ENCODE results near the gene ATE1. TPM values are rescaled to one million over a fixed set of nuclear protein-coding genes. Genes with fewer than 3 reads are reported as not detected.

The ATE1 gene
- total and polyA plus RNA-seq, 2 experiments from 2014 or later, result 17.4 to 24.5 TPM

DNA sequence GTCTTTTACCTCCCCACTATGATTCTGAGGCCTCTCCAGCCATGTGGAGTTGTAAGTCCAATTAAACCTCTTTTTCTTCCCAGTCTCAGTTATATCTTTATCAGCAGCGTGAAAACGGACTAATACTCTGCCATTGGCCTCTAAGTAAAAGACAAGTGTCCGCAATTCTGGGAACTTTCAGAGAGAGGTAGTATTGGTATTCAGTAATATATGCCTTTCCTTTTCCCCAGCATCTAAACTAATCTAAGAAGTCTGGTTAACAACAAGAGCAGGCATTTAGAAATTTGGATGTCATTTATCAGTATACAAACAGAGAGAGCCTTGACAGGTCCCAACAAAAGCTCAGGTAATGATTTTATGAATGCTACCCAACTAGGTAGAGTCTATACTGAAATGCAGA lies 95.2 kb downstream of the ATE1 start:
- Histone ChIP-seq H3K36me3 (ENCODE audit: insufficient read depth) (no peaks in the 10 kb centered on the region), H4K20me1 (replicated peaks; ENCODE audit: insufficient read depth) (no peaks in the 10 kb centered on the region), H2AFZ (no peak overlapping the region), H3F3A (replicated peaks; ENCODE audit: low read depth) (no peaks in the 10 kb centered on the region), H3K4me3 (no peak overlapping the region), H3K27ac (ENCODE audit: low read depth) (no peak overlapping the region), H3K79me2 (replicated peaks; ENCODE audit: insufficient read depth) (no peaks in the 10 kb centered on the region), H3K9me2 (ENCODE audit: insufficient read depth) (no peaks in the 10 kb centered on the region), H3K4me2 (no peak overlapping the region), H3K27me3 (ENCODE audit: insufficient read depth) (no peaks in the 10 kb centered on the region), H3K4me1 (ENCODE audit: insufficient read depth) (no peaks in the 10 kb centered on the region)
- TF ChIP-seq ZNF331 (CRISPR knock-in tag; IDR thresholded peaks at IDR 0.05; ENCODE audit: low read depth), result no peak
- no peak for TF ChIP-seq EZH2phosphoT487 (IDR thresholded peaks at IDR 0.05; ENCODE audit: unreplicated experiment)
- no peak for TF ChIP-seq NANOG (IDR thresholded peaks at IDR 0.05; ENCODE audit: borderline replicate concordance)
- TF ChIP-seq, protein P1, sequence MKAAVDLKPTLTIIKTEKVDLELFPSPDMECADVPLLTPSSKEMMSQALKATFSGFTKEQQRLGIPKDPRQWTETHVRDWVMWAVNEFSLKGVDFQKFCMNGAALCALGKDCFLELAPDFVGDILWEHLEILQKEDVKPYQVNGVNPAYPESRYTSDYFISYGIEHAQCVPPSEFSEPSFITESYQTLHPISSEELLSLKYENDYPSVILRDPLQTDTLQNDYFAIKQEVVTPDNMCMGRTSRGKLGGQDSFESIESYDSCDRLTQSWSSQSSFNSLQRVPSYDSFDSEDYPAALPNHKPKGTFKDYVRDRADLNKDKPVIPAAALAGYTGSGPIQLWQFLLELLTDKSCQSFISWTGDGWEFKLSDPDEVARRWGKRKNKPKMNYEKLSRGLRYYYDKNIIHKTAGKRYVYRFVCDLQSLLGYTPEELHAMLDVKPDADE (IDR thresholded peaks at IDR 0.05), result no peak
- TF ChIP-seq POLR2AphosphoS5 (IDR thresholded peaks at IDR 0.05; ENCODE audit: low read depth), result no peak
- TF ChIP-seq JUNB (IDR thresholded peaks at IDR 0.05; ENCODE audit: unreplicated experiment), result no peak
- TF ChIP-seq, protein P2, sequence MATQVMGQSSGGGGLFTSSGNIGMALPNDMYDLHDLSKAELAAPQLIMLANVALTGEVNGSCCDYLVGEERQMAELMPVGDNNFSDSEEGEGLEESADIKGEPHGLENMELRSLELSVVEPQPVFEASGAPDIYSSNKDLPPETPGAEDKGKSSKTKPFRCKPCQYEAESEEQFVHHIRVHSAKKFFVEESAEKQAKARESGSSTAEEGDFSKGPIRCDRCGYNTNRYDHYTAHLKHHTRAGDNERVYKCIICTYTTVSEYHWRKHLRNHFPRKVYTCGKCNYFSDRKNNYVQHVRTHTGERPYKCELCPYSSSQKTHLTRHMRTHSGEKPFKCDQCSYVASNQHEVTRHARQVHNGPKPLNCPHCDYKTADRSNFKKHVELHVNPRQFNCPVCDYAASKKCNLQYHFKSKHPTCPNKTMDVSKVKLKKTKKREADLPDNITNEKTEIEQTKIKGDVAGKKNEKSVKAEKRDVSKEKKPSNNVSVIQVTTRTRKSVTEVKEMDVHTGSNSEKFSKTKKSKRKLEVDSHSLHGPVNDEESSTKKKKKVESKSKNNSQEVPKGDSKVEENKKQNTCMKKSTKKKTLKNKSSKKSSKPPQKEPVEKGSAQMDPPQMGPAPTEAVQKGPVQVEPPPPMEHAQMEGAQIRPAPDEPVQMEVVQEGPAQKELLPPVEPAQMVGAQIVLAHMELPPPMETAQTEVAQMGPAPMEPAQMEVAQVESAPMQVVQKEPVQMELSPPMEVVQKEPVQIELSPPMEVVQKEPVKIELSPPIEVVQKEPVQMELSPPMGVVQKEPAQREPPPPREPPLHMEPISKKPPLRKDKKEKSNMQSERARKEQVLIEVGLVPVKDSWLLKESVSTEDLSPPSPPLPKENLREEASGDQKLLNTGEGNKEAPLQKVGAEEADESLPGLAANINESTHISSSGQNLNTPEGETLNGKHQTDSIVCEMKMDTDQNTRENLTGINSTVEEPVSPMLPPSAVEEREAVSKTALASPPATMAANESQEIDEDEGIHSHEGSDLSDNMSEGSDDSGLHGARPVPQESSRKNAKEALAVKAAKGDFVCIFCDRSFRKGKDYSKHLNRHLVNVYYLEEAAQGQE (IDR thresholded peaks at IDR 0.05; ENCODE audit: unreplicated experiment), result no peak
- no peak for TF ChIP-seq STAT1 (IDR thresholded peaks at IDR 0.05; ENCODE audit: unreplicated experiment)
- Mint-ChIP-seq H3K4me3 (no peak overlapping the region), H3K27ac (no peak overlapping the region), H3K9me3 (no peaks in the 10 kb centered on the region), H3K27me3 (ENCODE audit: insufficient read depth, low read depth, poor library complexity) (peaks cover 2% of the 10 kb centered on the region), H3K4me1 (no peaks in the 10 kb centered on the region), H3K36me3 (ENCODE audit: low read depth) (peaks cover 21% of the 10 kb centered on the region; the same call in 2 of the 3 replicates)
- DNase-seq (ENCODE audit: low spot score), result no peak
- no peak for ATAC-seq

DNA sequence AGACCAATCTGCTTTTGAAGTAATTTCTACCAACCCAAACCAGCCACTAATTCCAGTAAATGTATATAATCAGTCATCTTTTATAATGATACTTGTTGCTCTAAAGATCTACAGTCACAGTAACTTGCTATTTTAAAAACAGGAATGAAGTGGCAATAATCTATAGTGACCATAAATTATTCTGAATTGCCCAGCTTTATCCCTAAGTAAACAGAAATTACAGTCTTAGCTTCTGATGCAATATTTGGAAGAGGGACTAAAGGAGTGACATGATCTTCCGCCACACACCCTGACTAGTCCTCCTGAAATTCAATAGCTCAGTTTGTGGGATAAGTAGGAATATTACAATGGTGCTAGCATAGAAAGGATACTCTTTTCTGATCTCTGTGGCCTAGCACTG lies 96.1 kb downstream of the ATE1 start:
- Histone ChIP-seq H3K79me2 (replicated peaks; ENCODE audit: insufficient read depth) (no peaks in the 10 kb centered on the region), H3K4me2 (no peak overlapping the region), H2AFZ (no peak overlapping the region), H3F3A (replicated peaks; ENCODE audit: low read depth) (no peaks in the 10 kb centered on the region), H3K9me2 (ENCODE audit: insufficient read depth) (no peaks in the 10 kb centered on the region), H3K36me3 (ENCODE audit: insufficient read depth) (no peaks in the 10 kb centered on the region), H3K27me3 (ENCODE audit: insufficient read depth) (no peaks in the 10 kb centered on the region), H4K20me1 (replicated peaks; ENCODE audit: insufficient read depth) (no peaks in the 10 kb centered on the region), H3K4me3 (no peak overlapping the region), H3K4me1 (ENCODE audit: insufficient read depth) (no peaks in the 10 kb centered on the region), H3K27ac (ENCODE audit: low read depth) (no peak overlapping the region)
- Mint-ChIP-seq H3K27me3 (ENCODE audit: insufficient read depth, low read depth, poor library complexity) (peaks cover 2% of the 10 kb centered on the region), H3K27ac (no peak overlapping the region), H3K4me3 (no peak overlapping the region), H3K36me3 (ENCODE audit: low read depth) (peaks cover 30% of the 10 kb centered on the region; the same call in 2 of the 3 replicates), H3K9me3 (no peaks in the 10 kb centered on the region), H3K4me1 (no peaks in the 10 kb centered on the region)
- no peak for ATAC-seq
- DNase-seq (ENCODE audit: low spot score), result no peak
- TF ChIP-seq JUNB (IDR thresholded peaks at IDR 0.05; ENCODE audit: unreplicated experiment) (no peak), EZH2phosphoT487 (IDR thresholded peaks at IDR 0.05; ENCODE audit: unreplicated experiment) (no peak), NANOG (IDR thresholded peaks at IDR 0.05; ENCODE audit: borderline replicate concordance) (no peak), STAT1 (IDR thresholded peaks at IDR 0.05; ENCODE audit: unreplicated experiment) (no peak), ZNF114 (CRISPR knock-in tag; IDR thresholded peaks at IDR 0.05) (no peak), POLR2AphosphoS5 (IDR thresholded peaks at IDR 0.05; ENCODE audit: low read depth) (no peak), ZNF331 (CRISPR knock-in tag; IDR thresholded peaks at IDR 0.05; ENCODE audit: low read depth) (no peak), CREB1 (CRISPR knock-in tag; IDR thresholded peaks at IDR 0.05; ENCODE audit: low read depth) (no peak)
- TF ChIP-seq, protein P3, sequence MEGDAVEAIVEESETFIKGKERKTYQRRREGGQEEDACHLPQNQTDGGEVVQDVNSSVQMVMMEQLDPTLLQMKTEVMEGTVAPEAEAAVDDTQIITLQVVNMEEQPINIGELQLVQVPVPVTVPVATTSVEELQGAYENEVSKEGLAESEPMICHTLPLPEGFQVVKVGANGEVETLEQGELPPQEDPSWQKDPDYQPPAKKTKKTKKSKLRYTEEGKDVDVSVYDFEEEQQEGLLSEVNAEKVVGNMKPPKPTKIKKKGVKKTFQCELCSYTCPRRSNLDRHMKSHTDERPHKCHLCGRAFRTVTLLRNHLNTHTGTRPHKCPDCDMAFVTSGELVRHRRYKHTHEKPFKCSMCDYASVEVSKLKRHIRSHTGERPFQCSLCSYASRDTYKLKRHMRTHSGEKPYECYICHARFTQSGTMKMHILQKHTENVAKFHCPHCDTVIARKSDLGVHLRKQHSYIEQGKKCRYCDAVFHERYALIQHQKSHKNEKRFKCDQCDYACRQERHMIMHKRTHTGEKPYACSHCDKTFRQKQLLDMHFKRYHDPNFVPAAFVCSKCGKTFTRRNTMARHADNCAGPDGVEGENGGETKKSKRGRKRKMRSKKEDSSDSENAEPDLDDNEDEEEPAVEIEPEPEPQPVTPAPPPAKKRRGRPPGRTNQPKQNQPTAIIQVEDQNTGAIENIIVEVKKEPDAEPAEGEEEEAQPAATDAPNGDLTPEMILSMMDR (conservative IDR thresholded peaks at IDR 0.05; ENCODE audit: low read depth in 2 of 2), result no peak
- TF ChIP-seq, protein P1 (IDR thresholded peaks at IDR 0.05), result no peak
- TF ChIP-seq, protein P2 (IDR thresholded peaks at IDR 0.05; ENCODE audit: unreplicated experiment), result no peak

Data from GM23338 (cell line).